ENCODE measurements around the gene CHTOP. TPM values are rescaled to one million over a fixed set of nuclear protein-coding genes. Genes with fewer than 3 reads are reported as not detected.

The CHTOP gene
- total and polyA plus RNA-seq, 2 of the 13 experiments (the other 11 are each of a cell fraction or from before 2014, with no cell fraction given) = 38.0 to 51.9 TPM

GRCh38 chr1:153633754-153634665, at the start of gene CHTOP (continued):
- no peak for TF ChIP-seq KAT2B (IDR thresholded peaks at IDR 0.05; ENCODE audit: borderline replicate concordance, low read depth, low read length)
- TF ChIP-seq ARID2 (CRISPR knock-in tag; IDR thresholded peaks at IDR 0.05; ENCODE audit: borderline replicate concordance) = peak; percentile 84; the same call in 1 of the 2 replicates
- TF ChIP-seq ADNP (CRISPR knock-in tag; IDR thresholded peaks at IDR 0.05) = no peak
- peak; percentile 87 for TF ChIP-seq CREM (IDR thresholded peaks at IDR 0.05)
- no peak; the same call in 1 of the 2 replicates for TF ChIP-seq CREM (CRISPR knock-in tag; IDR thresholded peaks at IDR 0.05)
- no peak for TF ChIP-seq ZNF558 (CRISPR knock-in tag; IDR thresholded peaks at IDR 0.05; ENCODE audit: borderline replicate concordance)
- TF ChIP-seq ZNF251 (CRISPR knock-in tag; IDR thresholded peaks at IDR 0.05) = no peak
- TF ChIP-seq ZNF605 (CRISPR knock-in tag; IDR thresholded peaks at IDR 0.05) = peak; percentile 95
- TF ChIP-seq RXRA (CRISPR knock-in tag; IDR thresholded peaks at IDR 0.05) = peak; percentile 67; the same call in 1 of the 2 replicates
- TF ChIP-seq ZNF234 (CRISPR knock-in tag; conservative IDR thresholded peaks at IDR 0.05) = no peak
- no peak for TF ChIP-seq ZFP36L2 (CRISPR knock-in tag; IDR thresholded peaks at IDR 0.05)
- TF ChIP-seq TCF7 (IDR thresholded peaks at IDR 0.05; ENCODE audit: low read depth) = no peak
- TF ChIP-seq NFIB (CRISPR knock-in tag; IDR thresholded peaks at IDR 0.05; ENCODE audit: borderline replicate concordance) = no peak
- no peak for TF ChIP-seq ZNF773 (CRISPR knock-in tag; IDR thresholded peaks at IDR 0.05; ENCODE audit: borderline replicate concordance)
- peak; percentile 35; the same call in 1 of the 2 replicates for TF ChIP-seq SOX5 (CRISPR knock-in tag; IDR thresholded peaks at IDR 0.05; ENCODE audit: borderline replicate concordance)
- TF ChIP-seq ZBTB49 (CRISPR knock-in tag; IDR thresholded peaks at IDR 0.05; ENCODE audit: borderline replicate concordance) = no peak
- 0 out of 2 replicates have a peak, but pooled peaks have one; percentile 46 for TF ChIP-seq ZNF296 (CRISPR knock-in tag; conservative IDR thresholded peaks at IDR 0.05)
- TF ChIP-seq SOX6 (IDR thresholded peaks at IDR 0.05) = no peak
- peak; percentile 67; the same call in 1 of the 2 replicates for TF ChIP-seq SOX6 (CRISPR knock-in tag; IDR thresholded peaks at IDR 0.05)
- TF ChIP-seq ZNF761 (CRISPR knock-in tag; conservative IDR thresholded peaks at IDR 0.05) = 0 out of 2 replicates have a peak, but pooled peaks have one; percentile 31
- TF ChIP-seq MEIS2 (CRISPR knock-in tag; IDR thresholded peaks at IDR 0.05) = no peak
- TF ChIP-seq ZNF441 (CRISPR knock-in tag; IDR thresholded peaks at IDR 0.05; ENCODE audit: borderline replicate concordance) = no peak; the same call in 1 of the 2 replicates
- peak; percentile 51; the same call in 1 of the 2 replicates for TF ChIP-seq SIN3A (IDR thresholded peaks at IDR 0.05; ENCODE audit: borderline replicate concordance, low read depth, low read length)
- peak; percentile 51 for TF ChIP-seq ZNF770 (CRISPR knock-in tag; IDR thresholded peaks at IDR 0.05)
- TF ChIP-seq ZBTB42 (CRISPR knock-in tag; IDR thresholded peaks at IDR 0.05) = peak; percentile 61; the same call in 1 of the 2 replicates
- no peak for TF ChIP-seq MATR3 (CRISPR knock-in tag; IDR thresholded peaks at IDR 0.05)
- 0 out of 2 replicates have a peak, but pooled peaks have one; percentile 79 for TF ChIP-seq CENPBD1 (CRISPR knock-in tag; IDR thresholded peaks at IDR 0.05; ENCODE audit: borderline replicate concordance, low read depth)

All from HepG2 (cell line).